Stimulated activated CD8-positive, alpha-beta memory T cell treated with anti-CD3 and anti-CD28 coated beads, Interleukin-7, amount 100 ng/mL, for 1 hour (primary cell): ENCODE data around the gene M1AP.

Experiments used
- DNase-seq, 2 donors: peaks; one replicate each; pipeline ENCODE4 v3.0.0-alpha.2; 2020; ENCODE audit warnings: low read depth in 2 of 2

Gene M1AP

DNA sequence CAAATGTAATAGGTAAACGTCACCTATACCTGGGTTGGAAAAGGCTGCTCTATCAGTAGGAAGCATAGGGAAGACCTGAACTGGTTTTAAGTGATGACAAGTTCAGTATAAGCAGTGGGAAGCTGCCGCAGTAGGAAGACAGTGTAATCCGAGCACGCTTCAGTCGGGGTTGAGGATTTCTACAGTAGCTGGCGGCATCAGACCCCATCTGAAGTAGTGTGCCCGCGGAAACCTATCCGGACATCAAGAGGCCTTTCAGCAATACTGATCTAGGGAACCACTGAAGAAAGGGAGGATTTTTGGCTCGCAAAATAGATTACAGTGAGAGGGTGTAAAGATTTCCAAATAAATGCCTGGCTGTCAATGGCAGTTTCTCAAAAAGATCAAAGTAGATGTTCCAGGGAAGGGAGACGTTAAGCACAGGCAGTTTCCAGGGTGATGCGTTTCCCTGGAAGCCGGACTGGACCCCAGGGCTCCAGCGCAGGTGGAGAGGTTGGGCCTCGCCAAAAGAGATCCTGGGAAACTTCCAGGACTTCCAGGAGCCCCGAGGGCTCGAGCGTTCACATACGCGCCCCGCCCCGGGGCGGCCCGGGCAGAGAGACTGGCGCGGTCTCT is 99.7 kb downstream of the M1AP start:
- DNase-seq = no peak

DNA sequence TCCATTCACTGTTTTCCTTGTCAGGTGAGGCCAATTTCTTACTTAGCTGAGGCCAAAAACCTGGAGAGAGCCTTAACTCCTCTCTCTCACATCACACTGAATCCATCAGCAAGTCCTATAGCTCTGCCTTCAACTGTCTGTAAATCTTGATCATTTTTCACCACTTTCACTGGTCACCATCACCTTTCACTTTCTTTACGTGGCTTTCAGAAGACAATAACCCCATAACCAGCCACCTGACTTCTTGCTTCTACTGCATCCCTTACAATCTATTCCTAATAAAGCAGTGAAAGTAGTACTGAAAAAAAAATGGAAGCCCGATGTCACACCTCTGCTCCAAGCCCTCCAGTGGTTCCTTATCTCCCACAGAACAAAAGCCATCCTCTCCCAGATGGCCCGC is 102.1 kb downstream of the M1AP start:
- DNase-seq = no peak

DNA sequence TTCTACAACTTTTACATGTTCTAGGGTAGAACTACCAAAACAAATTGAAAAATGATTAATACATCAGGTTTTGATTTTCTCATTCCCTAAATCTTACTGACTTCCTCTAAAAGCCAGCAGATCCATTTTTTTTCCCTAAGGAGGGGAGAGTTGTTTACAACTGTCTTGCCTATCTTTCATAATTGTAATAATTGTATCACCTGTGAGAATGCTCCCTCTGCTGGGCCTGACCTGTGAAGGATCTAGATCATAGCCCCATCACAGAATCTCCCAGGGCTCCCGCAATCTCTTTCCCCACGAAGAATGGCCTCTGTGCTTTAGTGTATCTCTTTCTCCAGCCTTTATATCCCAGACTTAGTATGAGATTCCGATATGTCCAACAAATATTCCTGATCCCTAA is 103.5 kb downstream of the M1AP start:
- DNase-seq = no peak

DNA sequence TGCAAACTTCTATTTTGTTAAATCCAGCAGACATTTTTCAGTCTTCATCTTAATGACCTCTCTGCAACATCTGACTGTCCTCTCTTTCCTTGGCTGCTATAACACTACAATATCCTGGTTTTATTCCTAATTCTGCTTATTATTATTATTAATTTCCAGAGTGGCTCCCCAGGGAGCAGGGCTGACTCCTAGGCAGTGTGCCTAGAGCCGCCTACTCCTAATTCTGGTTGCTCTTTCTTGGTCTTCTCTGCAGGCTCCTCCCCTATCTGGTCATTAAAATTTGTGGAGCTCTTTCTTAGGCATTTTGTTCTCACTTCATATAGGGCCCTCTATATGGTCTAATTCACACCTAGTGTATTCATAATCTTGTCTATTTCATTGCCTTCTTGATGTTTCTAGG is 105.2 kb downstream of the M1AP start:
- DNase-seq = no peak

DNA sequence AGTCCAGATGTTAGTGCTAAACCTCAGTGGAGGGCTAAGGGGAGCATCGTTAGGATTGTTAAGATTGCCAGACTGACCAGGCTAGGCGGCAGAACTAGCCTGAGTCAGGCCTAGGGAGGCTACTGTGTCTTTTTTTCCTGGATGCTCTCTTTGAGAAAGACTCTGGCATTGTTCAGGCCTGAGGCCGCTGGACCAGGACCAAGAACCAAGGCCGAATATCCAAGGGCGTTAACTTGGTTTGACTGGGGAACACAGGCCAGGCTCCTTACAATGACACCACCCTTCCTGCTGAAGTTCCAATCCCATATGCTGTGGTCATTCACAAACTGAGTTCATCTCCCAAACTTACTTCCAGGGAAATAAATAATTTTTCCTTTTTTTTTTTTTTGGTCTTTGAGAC is 107.8 kb downstream of the M1AP start:
- no peak for DNase-seq

DNA sequence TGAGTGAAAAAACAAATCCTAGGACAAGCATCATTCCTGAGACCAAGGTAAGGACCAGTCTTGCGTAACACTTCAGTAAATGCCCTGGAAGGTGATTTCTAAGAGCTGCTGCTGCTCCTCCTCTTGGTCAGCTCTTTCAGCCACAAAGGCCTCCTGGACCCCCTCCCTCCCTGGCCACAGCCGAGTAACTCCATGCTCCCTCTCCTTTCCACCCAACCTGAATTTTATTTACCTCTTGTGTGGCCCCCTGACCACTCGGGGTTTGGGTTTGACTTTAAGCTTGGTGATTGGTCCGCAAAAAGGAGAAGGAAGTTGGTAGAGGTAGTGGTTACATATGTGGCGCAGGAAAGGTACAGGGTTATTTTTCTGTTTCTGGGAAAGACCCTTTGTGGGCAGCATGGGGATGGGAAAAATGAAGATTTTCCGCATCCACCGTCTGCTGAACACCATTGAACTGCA is 109.2 kb downstream of the M1AP start:
- no peak for DNase-seq

DNA sequence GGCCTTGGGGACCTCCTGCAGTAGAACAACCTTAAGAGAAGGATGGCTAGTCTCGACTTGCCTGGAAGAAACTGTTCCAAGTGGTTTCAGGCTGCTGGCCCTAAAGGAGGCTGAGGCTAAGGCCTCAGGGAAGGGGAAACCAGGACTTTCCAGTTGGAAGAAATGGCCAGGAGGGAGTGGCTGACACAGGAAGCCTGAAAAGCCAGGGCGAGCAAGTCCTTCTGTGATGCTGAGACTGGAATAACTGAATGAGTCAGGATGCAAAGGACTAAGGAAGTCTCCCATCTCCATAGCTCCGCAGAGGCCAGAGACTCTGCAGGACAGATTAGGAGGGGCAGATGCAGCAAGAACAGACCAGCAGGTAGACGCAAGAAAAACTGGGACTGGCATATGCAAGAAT is 111.0 kb downstream of the M1AP start:
- no peak for DNase-seq

DNA sequence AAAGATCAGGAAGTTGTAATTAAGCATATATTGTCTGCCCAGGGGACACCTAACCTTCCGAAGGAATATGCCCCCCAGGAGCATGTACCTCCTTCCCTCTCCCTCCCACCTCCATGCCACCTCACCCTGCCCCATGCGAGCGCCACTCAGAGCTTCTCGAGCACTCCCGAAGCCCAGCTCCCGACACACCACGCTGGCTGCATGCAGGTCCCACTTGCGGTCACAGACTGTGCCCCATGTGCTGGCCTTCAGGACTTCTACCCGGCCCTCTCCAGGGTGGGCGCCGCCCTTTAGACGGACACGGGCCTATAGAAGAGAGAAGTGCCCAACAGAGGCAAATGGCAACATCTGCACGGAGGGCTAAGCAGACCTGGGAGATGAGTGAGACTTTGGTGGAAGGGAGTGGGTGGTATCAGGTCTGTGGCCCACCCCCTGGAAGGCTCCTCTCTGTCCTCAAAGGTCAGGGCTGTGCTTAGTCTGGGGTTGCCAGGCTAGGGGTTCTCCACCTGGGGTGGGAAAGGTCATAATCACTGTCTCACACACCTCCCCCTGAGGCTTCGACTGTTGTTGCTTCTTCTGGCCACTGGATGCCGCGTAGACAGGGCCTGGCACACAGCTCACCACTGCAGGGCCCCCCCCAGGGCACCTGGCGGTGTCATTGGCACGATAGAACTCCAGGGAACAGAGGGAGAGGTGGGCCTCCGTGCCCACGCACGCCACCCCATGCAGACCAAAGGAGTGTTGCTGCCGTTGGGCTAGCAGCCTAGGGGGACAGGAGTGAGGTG is 111.8 kb downstream of the M1AP start:
- no peak for DNase-seq

DNA sequence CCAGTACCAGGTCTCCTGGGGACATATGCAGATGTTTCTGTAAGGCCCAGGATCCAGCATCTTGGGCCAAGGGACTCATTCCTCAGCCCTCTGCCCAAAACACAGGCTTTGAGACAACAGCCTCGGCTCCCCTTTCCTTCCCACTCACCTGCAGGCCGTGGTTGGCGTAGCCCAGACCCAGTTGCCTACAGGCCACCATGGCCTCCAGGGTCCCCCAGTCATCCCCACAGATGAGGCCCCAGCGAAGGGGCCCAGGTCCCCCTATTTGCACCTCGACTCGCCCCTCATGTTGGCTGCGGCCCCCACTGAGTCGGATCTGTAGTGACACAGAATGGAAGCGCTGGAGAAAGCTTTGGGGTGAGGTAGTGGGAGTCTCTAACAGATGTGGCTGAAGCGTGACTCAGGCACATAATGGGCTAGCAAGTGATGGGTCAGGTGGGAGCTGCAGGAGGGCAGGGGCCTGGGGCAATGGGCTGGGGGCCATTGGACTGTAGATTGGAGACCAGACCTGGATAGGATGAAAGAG is 112.6 kb downstream of the M1AP start:
- no peak for DNase-seq

DNA sequence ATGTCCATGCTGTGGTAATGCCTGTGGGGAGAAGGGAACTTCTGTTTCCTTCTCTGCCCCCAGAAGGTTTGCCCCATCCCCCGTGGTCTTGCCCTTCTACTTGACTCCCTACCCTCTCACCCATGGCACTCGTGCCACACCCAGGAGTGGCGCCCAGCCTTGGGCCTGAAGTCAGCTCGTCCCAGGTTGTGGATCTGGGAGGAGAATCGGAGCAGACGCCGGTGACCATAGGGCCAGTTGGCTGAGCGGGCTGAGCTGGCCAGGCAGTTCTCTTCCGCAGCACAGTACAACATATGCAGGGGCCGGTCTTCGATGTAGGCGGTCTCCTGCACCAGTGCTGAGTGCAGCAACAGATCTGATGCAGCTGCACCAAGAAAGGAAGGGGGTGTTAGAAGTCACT is 113.7 kb downstream of the M1AP start:
- DNase-seq = no peak

DNA sequence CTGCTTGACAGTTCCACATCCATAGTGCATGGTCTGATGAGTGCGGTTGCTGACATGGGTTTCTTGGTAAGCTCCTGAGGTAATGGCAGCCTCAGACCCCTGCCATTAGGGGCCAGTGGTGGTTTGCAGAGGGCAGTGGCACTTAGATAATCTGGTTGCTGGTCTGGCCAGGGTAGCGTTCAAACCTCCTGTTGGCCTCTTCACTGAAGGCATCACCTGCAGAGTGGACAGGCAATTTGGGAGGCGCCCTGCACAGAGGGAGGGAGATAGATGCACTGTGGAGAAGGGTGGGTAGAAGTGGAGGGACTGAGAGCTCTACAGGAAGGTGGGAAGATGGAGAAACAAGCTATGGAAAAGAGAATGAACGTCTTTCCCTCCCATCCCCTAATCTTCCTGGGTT is 114.7 kb downstream of the M1AP start:
- DNase-seq = no peak

DNA sequence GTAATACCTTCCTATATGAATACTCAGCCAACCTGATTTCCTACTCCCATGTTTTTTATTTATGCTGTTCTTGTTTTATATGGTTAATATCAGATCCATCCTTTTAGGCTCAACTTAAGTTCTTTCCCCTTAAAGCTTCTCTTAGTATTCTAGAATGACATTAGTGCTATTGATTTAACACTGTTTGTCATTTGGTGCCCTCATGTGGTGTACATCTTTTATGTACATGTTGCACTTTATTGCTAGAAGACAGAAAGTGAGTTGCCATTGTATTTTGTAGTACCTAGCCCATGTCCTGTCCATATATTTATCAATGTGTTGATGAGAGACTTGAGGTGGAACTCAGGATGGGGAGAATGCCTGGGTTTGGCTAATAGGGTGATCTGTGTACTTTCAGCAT is 115.9 kb downstream of the M1AP start:
- no peak for DNase-seq

DNA sequence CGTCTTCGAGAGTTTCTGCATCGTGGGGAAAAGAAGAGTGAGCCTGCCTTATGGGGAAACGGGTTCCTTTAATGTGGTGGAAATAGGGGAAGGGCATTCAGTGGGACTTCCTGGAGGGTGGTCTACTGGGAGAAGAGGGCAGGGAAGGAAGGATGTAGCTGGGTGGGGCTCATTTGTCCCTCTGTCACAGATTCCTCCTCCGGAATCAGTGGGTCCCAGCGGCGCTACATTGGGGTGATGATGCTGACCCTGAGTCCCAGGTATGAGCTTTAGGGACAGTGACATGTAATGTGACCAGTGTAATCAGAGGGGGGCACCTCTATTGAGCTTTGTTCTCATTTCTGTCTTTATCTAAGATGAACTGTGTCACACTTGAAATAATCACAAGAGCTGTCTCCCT is 116.5 kb downstream of the M1AP start:
- DNase-seq = no peak

DNA sequence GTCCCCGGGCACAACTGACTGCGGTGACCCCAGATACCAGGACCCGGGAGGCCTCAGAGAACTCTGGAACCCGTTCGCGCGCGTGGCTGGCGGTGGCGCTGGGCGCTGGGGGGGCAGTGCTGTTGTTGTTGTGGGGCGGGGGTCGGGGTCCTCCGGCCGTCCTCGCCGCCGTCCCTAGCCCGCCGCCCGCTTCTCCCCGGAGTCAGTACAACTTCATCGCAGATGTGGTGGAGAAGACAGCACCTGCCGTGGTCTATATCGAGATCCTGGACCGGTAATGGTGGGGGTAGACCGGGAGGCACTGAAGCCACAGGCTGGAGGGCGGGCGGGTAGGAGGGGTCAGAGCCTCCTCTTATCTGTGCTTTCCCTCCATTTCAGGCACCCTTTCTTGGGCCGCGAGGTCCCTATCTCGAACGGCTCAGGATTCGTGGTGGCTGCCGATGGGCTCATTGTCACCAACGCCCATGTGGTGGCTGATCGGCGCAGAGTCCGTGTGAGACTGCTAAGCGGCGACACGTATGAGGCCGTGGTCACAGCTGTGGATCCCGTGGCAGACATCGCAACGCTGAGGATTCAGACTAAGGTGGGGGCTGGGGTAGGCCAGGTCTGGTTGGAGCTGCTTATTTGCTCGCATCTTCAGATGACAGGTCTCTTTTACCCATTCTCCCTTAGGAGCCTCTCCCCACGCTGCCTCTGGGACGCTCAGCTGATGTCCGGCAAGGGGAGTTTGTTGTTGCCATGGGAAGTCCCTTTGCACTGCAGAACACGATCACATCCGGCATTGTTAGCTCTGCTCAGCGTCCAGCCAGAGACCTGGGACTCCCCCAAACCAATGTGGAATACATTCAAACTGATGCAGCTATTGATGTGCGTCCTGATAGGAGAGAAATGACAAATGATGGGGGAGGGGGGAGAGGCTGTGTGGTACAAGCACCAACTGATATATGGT is 117.6 kb downstream of the M1AP start:
- DNase-seq = no peak

DNA sequence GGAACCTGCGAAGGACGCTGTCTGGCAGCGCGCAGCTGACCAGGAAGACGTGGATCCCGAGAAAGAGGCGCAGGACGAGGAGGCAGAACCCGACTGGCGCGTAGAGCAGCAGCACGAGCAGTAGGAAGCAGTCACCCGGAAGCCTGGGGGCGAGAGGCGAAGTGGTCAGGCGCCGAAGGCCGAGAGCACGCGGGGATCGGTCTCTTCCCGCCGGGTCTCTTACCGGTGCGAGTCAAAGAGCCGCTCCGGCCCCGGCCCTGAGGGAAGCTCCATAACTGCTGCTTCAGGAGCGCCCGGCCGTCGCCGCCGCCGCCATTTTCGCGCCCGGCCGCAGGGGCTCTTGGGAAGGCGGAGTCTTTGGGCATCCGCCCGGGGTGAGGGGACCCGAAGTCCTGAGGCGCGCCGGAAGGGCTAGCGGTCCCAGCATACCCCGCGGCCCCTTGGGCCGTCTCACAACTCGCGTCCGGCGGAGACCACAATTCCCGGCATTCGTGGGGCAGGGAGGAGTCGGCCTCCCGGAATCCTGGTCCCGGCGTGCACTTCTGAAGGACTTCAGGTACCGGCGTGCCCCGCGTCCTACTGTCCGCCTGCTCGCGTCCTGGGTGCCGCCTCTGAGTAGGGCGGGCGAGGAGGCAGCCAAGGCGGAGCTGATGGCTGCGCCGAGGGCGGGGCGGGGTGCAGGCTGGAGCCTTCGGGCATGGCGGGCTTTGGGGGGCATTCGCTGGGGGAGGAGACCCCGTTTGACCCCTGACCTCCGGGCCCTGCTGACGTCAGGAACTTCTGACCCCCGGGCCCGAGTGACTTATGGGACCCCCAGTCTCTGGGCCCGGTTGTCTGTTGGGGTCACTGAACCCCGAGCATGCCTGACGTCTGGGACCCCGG is 118.5 kb downstream of the M1AP start, which contains the start of the genes AUP1 and HTRA2:
Gene AUP1, minus strand, starts transcription at position 350 of the 882 bp plus-strand sequence. Its CDS starts 77 bp downstream, at position 273.
Gene HTRA2, plus strand, starts transcription at position 577 of the 882 bp plus-strand sequence. Its CDS starts 74 bp downstream, at position 651.
- DNase-seq = peak; percentile 66 to 71

DNA sequence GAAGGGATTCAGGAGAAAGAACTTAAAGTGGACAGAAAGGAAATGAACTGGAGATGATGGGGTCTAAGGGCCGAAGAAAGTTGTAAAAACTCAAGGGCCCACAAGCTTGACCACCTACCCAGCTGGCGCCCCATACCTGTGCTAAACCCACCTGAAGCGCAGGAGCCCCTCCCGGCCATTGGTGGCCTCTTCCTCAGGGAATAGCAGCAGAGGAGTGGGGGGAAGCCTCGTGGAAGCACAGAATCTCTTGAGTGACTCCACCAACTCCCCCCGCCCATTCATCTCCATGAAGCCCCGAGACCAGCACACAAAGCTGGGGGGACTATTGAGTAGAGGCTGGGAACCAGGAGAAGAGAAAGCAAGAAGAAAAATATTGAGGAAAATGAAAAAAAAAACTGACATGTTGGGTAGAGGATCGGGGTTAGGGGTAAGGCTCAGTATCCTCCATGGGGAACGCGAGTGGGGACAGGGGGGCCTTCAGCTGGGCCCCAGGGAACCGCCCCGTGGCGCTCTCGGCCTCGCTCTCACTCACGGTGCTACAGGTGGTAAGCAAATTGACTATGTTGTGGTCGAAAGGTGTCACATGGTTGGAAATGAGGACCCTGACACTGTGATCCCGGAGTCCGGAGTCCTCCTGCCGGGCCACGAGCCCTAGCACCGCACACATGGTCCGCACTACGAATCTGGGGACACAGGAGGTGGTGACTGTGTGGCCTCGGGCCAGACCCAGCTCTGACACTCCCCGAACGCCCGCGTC is 119.4 kb downstream of the M1AP start:
- DNase-seq = no peak

DNA sequence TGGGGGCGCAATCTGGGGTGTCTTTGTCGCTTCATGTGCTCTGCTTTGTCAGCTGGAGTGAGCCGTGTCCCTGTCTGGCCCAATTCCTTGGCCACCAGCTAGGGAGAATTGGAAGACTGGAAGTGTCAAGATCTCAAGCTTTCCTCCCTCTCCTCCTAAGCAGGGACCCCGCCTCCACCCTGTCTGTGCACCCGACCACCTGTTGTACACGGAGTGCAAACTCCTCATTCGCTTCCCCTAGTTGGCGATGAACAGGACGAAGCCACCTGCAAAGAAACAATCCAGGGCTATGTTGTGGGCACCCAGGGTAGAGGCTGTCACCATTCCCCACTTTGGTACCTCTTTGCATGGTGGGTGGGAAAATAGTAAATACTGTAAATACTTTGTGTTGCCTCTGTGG is 120.4 kb downstream of the M1AP start:
- DNase-seq = no peak

DNA sequence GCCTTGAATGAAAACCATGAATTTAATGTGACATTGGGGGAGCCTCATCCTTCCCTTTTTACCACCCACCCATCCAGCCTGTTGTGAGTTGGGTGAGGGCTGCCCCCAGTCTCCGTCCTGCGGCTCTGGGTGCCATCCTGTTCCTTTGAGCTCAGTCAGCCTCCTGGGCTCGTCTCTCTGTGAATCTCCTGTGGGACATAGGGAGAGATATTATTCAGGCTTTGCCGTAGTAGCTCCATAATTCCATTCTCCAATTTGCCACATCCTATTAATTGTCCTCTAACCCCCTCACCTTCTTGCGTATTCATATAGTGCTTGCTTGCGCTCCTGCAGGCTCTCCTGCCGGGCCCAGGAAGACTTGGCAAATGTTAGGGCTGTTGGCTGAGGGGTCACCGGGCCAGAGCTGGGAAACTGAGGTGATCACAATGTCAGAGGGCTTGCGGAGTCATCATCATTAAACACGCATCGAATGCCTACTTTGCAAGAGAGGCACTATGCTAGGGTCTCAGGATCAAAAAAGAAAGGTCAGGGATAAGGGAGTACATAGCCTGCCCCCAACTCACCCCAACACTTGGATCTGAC is 121.4 kb downstream of the M1AP start:
- DNase-seq = no peak

DNA sequence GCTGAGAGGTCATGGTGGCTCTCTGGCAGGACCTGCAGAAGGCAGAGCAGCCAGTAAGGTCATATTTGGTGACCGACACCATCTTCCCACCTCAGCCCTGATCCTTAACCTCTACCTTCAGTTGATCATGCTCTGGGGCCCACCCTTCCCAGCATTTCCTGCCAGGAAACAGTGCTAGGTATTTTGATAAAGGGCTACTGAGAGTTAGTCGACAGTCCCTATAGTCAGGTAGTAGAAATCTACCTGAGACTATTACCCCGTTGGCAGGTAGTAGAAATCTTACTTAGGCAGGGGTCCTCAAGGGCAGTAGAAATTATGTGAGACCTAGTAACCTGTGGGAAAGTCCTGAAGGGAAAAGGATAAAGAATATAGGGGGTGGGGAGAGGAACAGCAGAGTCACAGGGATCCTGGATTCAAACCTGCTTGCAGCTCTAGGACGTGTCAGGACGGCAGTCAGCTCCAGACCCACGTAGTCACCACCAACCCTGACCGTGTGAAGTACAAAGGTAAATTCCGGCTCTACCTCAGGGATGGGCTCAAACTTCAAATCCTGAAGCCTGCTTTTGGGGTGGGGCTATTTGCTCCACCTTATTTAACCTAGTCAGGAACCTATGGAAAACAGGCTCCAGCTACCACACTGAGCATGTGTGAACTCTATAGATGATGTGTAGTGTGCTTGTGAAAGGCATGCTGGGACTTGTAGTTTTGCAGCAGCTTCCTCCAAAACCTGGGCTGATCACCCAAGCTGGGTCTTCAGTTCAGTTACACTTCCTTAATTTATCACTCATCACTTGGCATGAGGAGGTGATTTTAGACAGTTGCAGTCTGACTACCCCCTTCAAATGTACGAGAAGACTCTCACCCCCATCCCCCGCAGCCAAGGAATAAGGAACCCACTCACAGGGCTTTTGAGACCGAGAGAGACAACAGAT is 122.1 kb downstream of the M1AP start, which contains the start of gene DQX1:
Gene DQX1, minus strand, starts transcription at position 515 of the 932 bp plus-strand sequence. Its CDS starts 502 bp downstream, at position 13.
- no peak for DNase-seq
